Lower leg skin (tissue), 3 donors: ENCODE data around the gene LEF1.

Source experiments
- POLR2A ChIP-seq, 2 donors: fragments of 450-650 bp; IDR thresholded peaks; one replicate each; pipeline ENCODE4 v1.6.1; 2016 to 2017; ENCODE audit warnings: antibody characterized with exemption in 2 of 2, mild to moderate bottlenecking in 1 of 2, moderate library complexity in 1 of 2
- TF ChIP-seq, protein P1 (sequence below), 3 donors: fragments of 450-650 bp; IDR thresholded peaks; one replicate each; pipeline ENCODE4 v1.5.1; 2016; ENCODE audit warnings: antibody characterized with exemption in 3 of 3, mild to moderate bottlenecking in 3 of 3, moderate library complexity in 2 of 3

DNA sequence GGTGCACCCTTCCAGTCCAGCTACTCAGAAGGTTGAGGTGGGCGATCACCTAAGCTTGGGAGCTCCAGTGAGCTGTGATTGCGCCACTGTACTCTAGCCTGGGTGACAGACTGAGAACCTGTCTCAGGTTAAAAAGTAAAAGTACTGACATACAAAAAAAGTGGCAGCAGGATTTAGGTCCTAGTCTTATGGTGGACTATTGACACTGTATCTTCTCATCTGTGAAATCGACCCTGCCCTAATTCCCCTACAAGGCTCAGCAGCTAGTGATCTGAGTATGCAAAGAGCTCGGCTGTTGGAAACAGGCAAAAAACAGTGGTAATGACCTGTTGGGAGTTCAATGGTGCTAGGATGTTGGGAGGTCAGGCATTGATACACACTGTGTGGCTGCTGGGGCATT, 57.0 kb downstream of the LEF1 start:
- TF ChIP-seq, protein P1, sequence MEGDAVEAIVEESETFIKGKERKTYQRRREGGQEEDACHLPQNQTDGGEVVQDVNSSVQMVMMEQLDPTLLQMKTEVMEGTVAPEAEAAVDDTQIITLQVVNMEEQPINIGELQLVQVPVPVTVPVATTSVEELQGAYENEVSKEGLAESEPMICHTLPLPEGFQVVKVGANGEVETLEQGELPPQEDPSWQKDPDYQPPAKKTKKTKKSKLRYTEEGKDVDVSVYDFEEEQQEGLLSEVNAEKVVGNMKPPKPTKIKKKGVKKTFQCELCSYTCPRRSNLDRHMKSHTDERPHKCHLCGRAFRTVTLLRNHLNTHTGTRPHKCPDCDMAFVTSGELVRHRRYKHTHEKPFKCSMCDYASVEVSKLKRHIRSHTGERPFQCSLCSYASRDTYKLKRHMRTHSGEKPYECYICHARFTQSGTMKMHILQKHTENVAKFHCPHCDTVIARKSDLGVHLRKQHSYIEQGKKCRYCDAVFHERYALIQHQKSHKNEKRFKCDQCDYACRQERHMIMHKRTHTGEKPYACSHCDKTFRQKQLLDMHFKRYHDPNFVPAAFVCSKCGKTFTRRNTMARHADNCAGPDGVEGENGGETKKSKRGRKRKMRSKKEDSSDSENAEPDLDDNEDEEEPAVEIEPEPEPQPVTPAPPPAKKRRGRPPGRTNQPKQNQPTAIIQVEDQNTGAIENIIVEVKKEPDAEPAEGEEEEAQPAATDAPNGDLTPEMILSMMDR (IDR thresholded peaks at IDR 0.05), result no peak
- TF ChIP-seq POLR2A (IDR thresholded peaks at IDR 0.05), result no peak
